ENCODE results near the gene NIPAL4. TPM values are rescaled to one million over a fixed set of nuclear protein-coding genes. Genes with fewer than 3 reads are reported as not detected.

Gene NIPAL4
- total RNA-seq, 1 experiment from 2014 or later: 0.86 TPM

DNA sequence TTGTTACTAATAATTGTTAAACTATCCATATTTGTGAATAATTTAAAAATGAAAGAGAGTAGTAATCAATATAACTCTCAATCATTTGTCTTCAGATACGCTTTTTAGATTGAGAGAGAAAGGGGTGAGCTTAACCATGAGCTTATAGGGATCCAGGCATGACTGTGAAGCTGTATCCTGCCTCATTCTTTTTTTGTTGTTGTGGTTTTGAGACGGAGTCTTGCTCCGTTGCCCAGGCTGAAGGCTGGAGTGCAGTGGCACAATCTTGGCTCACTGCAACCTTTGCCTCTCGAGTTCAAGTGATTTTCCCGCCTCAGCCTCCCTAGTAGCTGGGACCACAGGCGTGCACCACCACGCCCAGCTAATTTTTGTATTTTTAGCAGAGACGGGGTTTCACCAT is 44.0 kb downstream of the NIPAL4 start:
- Histone ChIP-seq H3K27me3 (replicated peaks; ENCODE audit: control insufficient read depth, insufficient read depth, low read length) (no peaks in the 10 kb centered on the region), H3K4me1 (no peaks in the 10 kb centered on the region), H3K4me3 (ENCODE audit: low read depth, low read length) (no peak overlapping the region), H3K9me3 (no peaks in the 10 kb centered on the region), H3K36me3 (ENCODE audit: control insufficient read depth, insufficient read depth, low read length) (no peaks in the 10 kb centered on the region; the same call in 1 of the 2 replicates)
- H3K27me3 Mint-ChIP-seq (ENCODE audit: insufficient read depth, unreplicated experiment): no peaks in the 10 kb centered on the region
- no peak for DNase-seq
- no peaks in the 10 kb centered on the region for H3K4me1 Mint-ChIP-seq (ENCODE audit: low read depth, unreplicated experiment)
- BruUV-seq (replicated peaks): no TSS peak
- intact Hi-C loops (cut with micrococcal nuclease; ENCODE audit: unreplicated experiment): no loop called here
- no peak overlapping the region for H3K4me3 Mint-ChIP-seq (ENCODE audit: unreplicated experiment)
- peaks cover 62% of the 10 kb centered on the region for H3K36me3 Mint-ChIP-seq (ENCODE audit: insufficient read depth, unreplicated experiment)
- no peaks in the 10 kb centered on the region for H3K9me3 Mint-ChIP-seq (ENCODE audit: unreplicated experiment)
- POLR2A ChIA-PET: no interaction called here
- CTCF ChIA-PET: no interaction called here
- H3K27ac Mint-ChIP-seq (ENCODE audit: unreplicated experiment): no peak overlapping the region
- TF ChIP-seq, protein P1, sequence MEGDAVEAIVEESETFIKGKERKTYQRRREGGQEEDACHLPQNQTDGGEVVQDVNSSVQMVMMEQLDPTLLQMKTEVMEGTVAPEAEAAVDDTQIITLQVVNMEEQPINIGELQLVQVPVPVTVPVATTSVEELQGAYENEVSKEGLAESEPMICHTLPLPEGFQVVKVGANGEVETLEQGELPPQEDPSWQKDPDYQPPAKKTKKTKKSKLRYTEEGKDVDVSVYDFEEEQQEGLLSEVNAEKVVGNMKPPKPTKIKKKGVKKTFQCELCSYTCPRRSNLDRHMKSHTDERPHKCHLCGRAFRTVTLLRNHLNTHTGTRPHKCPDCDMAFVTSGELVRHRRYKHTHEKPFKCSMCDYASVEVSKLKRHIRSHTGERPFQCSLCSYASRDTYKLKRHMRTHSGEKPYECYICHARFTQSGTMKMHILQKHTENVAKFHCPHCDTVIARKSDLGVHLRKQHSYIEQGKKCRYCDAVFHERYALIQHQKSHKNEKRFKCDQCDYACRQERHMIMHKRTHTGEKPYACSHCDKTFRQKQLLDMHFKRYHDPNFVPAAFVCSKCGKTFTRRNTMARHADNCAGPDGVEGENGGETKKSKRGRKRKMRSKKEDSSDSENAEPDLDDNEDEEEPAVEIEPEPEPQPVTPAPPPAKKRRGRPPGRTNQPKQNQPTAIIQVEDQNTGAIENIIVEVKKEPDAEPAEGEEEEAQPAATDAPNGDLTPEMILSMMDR (IDR thresholded peaks at IDR 0.05; ENCODE audit: insufficient read depth in 1 of 2, low read depth in 1 of 2, low read length in 1 of 2, severe bottlenecking in 1 of 2, unreplicated experiment in 1 of 2): no peak

DNA sequence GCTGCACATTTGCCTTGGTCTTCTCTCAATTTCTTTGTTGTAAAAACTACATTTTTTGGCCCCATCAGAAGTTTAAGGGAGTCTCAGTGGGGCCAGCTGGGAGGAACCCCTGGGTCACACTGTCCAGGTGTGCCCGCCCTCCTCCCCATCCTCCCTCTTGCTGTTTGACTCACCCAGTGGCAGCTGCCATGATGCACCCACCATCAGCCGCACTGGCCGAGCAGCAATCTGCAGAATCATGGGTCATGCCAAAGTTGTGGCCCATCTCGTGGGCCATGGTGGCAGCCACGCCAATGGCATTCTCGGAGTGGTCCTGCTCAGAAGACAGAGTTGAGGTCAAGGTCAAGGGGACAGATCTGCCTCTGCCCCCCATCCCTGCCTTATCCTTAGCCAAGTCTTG is 45.5 kb downstream of the NIPAL4 start:
- Mint-ChIP-seq H3K4me1 (ENCODE audit: low read depth, unreplicated experiment) (no peaks in the 10 kb centered on the region), H3K4me3 (ENCODE audit: unreplicated experiment) (no peak overlapping the region), H3K27ac (ENCODE audit: unreplicated experiment) (no peak overlapping the region), H3K36me3 (ENCODE audit: insufficient read depth, unreplicated experiment) (peaks cover 60% of the 10 kb centered on the region), H3K9me3 (ENCODE audit: unreplicated experiment) (no peaks in the 10 kb centered on the region), H3K27me3 (ENCODE audit: insufficient read depth, unreplicated experiment) (no peaks in the 10 kb centered on the region)
- POLR2A ChIA-PET: no interaction called here
- H3K4me1 ChIP-seq: no peaks in the 10 kb centered on the region
- TF ChIP-seq, protein P1 (IDR thresholded peaks at IDR 0.05; ENCODE audit: insufficient read depth in 1 of 2, low read depth in 1 of 2, low read length in 1 of 2, severe bottlenecking in 1 of 2, unreplicated experiment in 1 of 2): no peak
- no peak overlapping the region for H3K4me3 ChIP-seq (ENCODE audit: low read depth, low read length)
- no peaks in the 10 kb centered on the region for H3K9me3 ChIP-seq
- intact Hi-C loops (cut with micrococcal nuclease; ENCODE audit: unreplicated experiment): no loop called here
- no peaks in the 10 kb centered on the region; the same call in 1 of the 2 replicates for H3K36me3 ChIP-seq (ENCODE audit: control insufficient read depth, insufficient read depth, low read length)
- no peaks in the 10 kb centered on the region for H3K27me3 ChIP-seq (replicated peaks; ENCODE audit: control insufficient read depth, insufficient read depth, low read length)
- no peak for DNase-seq
- no TSS peak for BruUV-seq (replicated peaks)
- CTCF ChIA-PET: no interaction called here

DNA sequence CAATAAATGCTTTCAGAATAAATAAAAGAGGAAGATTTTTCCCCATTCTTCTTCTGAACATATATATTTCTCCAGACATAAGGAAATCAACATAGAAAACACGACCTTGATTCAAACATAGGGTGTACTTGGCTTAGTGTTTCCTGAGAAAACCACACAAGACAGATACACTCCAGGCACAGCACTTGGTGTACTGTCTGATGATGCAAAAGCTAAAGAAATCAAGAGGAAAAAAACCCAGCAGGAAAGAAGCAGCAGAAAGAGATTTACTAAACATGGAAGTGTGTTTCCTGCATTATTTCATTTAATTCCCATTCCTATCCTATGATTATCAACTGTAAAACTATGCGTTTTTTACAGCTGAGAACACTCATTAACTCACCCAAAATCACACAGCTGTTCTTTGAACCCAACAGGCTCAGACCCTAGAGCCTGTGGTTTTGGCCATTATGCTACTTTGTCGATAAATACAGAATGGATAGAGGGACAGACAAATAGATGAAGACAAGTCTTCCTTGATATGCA is 46.1 kb downstream of the NIPAL4 start:
- Mint-ChIP-seq H3K27me3 (ENCODE audit: insufficient read depth, unreplicated experiment) (no peaks in the 10 kb centered on the region), H3K27ac (ENCODE audit: unreplicated experiment) (no peak overlapping the region), H3K36me3 (ENCODE audit: insufficient read depth, unreplicated experiment) (peaks cover 55% of the 10 kb centered on the region), H3K9me3 (ENCODE audit: unreplicated experiment) (no peaks in the 10 kb centered on the region), H3K4me1 (ENCODE audit: low read depth, unreplicated experiment) (no peaks in the 10 kb centered on the region), H3K4me3 (ENCODE audit: unreplicated experiment) (no peak overlapping the region)
- H3K36me3 ChIP-seq (ENCODE audit: control insufficient read depth, insufficient read depth, low read length): no peaks in the 10 kb centered on the region; the same call in 1 of the 2 replicates
- DNase-seq: no peak
- no peaks in the 10 kb centered on the region for H3K27me3 ChIP-seq (replicated peaks; ENCODE audit: control insufficient read depth, insufficient read depth, low read length)
- intact Hi-C loops (cut with micrococcal nuclease; ENCODE audit: unreplicated experiment): no loop called here
- no peaks in the 10 kb centered on the region for H3K9me3 ChIP-seq
- BruUV-seq (replicated peaks): no TSS peak
- CTCF ChIA-PET: no interaction called here
- POLR2A ChIA-PET: no interaction called here
- no peaks in the 10 kb centered on the region for H3K4me1 ChIP-seq
- TF ChIP-seq, protein P1 (IDR thresholded peaks at IDR 0.05; ENCODE audit: insufficient read depth in 1 of 2, low read depth in 1 of 2, low read length in 1 of 2, severe bottlenecking in 1 of 2, unreplicated experiment in 1 of 2): no peak
- H3K4me3 ChIP-seq (ENCODE audit: low read depth, low read length): no peak overlapping the region
